Activated CD8-positive, alpha-beta memory T cell treated with anti-CD3 and anti-CD28 coated beads, Interleukin-2, amount 50 U/mL, for 24 hours (primary cell): ENCODE measurements around the gene ABCA6.
"Not testable (repeated sequence)": the region's sequence is repeated elsewhere in the genome, so short reads cannot be mapped to it uniquely, and the experiment has no call there.

Experiments
- DNase-seq: peaks from one replicate; pipeline ENCODE4 v3.0.0-alpha.2; 2020; ENCODE audit errors: extremely low read depth

The ABCA6 gene

GRCh38 chr17:69073392-69073791 lies 68.3 kb downstream of the ABCA6 start:
- not testable (repeated sequence) for DNase-seq

- DNase-seq: not testable (repeated sequence)
Measured at GRCh38 chr17:69072803-69073256, 68.9 kb downstream of the ABCA6 start.

GRCh38 chr17:69071233-69071586 lies 70.5 kb downstream of the ABCA6 start:
- DNase-seq: not testable (repeated sequence)

- not testable (repeated sequence) for DNase-seq
Measured at GRCh38 chr17:69070378-69071232, 71.1 kb downstream of the ABCA6 start.

- DNase-seq: no peak
Measured at GRCh38 chr17:69069226-69069750, 72.4 kb downstream of the ABCA6 start.

- DNase-seq: no peak
Measured at GRCh38 chr17:69067274-69068047, 74.2 kb downstream of the ABCA6 start.

- no peak for DNase-seq
Measured at GRCh38 chr17:69066482-69066881, 75.2 kb downstream of the ABCA6 start.

- DNase-seq: no peak
Measured at GRCh38 chr17:69065113-69065512, 76.6 kb downstream of the ABCA6 start.

- no peak for DNase-seq
Measured at GRCh38 chr17:69064476-69064875, 77.2 kb downstream of the ABCA6 start.

- no peak for DNase-seq
Measured at GRCh38 chr17:69064001-69064400, 77.7 kb downstream of the ABCA6 start.

GRCh38 chr17:69062860-69063581 lies 78.7 kb downstream of the ABCA6 start:
- no peak for DNase-seq

- DNase-seq: no peak
Measured at GRCh38 chr17:69061721-69062556, 79.8 kb downstream of the ABCA6 start.

- no peak for DNase-seq
Measured at GRCh38 chr17:69060822-69061221, 80.9 kb downstream of the ABCA6 start, which contains the start of gene ABCA9. ABCA9 (minus strand) TSS chr17:69060927; CDS start chr17:69051126, 9,801 bp downstream.

- no peak for DNase-seq
Measured at GRCh38 chr17:69059458-69060175, 82.1 kb downstream of the ABCA6 start.

- DNase-seq: no peak
Measured at GRCh38 chr17:69058165-69058564, 83.5 kb downstream of the ABCA6 start.

- no peak for DNase-seq
Measured at GRCh38 chr17:69057280-69057679, 84.4 kb downstream of the ABCA6 start.

GRCh38 chr17:69056179-69056823 lies 85.4 kb downstream of the ABCA6 start:
- DNase-seq: no peak

GRCh38 chr17:69055334-69055733 lies 86.4 kb downstream of the ABCA6 start:
- DNase-seq: no peak

- DNase-seq: no peak
Measured at GRCh38 chr17:69050999-69051775, 90.5 kb downstream of the ABCA6 start.
